Esophagus squamous epithelium (tissue), 4 donors: ENCODE results near the gene ARHGAP23.

Experiments
- POLR2A ChIP-seq, 4 donors: fragments of 450-650 bp; IDR thresholded peaks; one replicate each; pipeline ENCODE4 v1.6.1; 2017; ENCODE audit warnings: antibody characterized with exemption in 4 of 4, mild to moderate bottlenecking in 4 of 4, moderate library complexity in 3 of 4
- TF ChIP-seq, protein P1 (sequence below), 6 experiments: fragments of 450-650 bp in 4 of 6; fragments of 200-600 bp in 2 of 6; sonication (generic) in 2 of 6; IDR thresholded peaks; one replicate each; pipeline ENCODE4 v1.5.1; 2016 to 2019; ENCODE audit warnings: antibody characterized with exemption in 6 of 6, mild to moderate bottlenecking in 4 of 6, moderate library complexity in 4 of 6

DNA sequence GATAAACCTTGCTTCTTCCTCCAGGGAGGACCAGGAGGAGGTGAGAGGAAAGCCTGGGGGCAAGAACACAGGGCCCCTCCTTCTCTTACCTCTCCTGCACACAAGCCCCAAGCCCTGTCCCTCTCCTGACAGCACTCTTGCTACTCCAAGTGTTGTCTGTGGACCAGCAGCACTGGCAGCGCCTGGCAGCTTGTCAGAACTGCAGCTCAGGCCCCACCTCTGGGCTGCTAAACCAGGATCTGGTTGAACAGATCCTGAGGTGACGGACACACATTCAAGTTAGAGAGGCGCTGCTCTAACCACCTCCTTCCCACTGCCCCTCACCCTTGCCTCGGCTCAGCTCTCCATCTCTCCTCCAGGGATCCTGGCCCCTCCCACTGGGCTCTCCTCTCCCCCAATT lies 121.0 kb downstream of the ARHGAP23 start:
- TF ChIP-seq, protein P1, sequence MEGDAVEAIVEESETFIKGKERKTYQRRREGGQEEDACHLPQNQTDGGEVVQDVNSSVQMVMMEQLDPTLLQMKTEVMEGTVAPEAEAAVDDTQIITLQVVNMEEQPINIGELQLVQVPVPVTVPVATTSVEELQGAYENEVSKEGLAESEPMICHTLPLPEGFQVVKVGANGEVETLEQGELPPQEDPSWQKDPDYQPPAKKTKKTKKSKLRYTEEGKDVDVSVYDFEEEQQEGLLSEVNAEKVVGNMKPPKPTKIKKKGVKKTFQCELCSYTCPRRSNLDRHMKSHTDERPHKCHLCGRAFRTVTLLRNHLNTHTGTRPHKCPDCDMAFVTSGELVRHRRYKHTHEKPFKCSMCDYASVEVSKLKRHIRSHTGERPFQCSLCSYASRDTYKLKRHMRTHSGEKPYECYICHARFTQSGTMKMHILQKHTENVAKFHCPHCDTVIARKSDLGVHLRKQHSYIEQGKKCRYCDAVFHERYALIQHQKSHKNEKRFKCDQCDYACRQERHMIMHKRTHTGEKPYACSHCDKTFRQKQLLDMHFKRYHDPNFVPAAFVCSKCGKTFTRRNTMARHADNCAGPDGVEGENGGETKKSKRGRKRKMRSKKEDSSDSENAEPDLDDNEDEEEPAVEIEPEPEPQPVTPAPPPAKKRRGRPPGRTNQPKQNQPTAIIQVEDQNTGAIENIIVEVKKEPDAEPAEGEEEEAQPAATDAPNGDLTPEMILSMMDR (IDR thresholded peaks at IDR 0.05), result no peak
- TF ChIP-seq POLR2A (IDR thresholded peaks at IDR 0.05), result no peak
